SK-N-SH treated with all-trans-retinoic acid at 6 μM for 48 hours (cell line): Measurements from ENCODE around the gene CHST8.

Experiments used
- ATAC-seq: fragments of 200-7000 bp; cut with Tn5 transposase; 3 replicates; pipeline ENCODE4 v1.9.1; 2020; ENCODE audit warnings: mild to moderate bottlenecking, moderate library complexity
- ARNTL ChIP-seq: fragments of 450-650 bp; formaldehyde crosslinking; IDR thresholded peaks from 2 replicates; pipeline ENCODE4 v1.5.0; 2020; ENCODE audit warnings: low read depth, mild to moderate bottlenecking, moderate library complexity, borderline replicate concordance
- BACH2 ChIP-seq: fragments of 250-450 bp; sonication (Bioruptor Pico); IDR thresholded peaks from 2 replicates; pipeline ENCODE4 v1.9.0; 2021; ENCODE audit warnings: mild to moderate bottlenecking, borderline replicate concordance
- CSDC2 ChIP-seq: fragments of 250-450 bp; sonication (Bioruptor Pico); IDR thresholded peaks from 2 replicates; pipeline ENCODE4 v1.5.0; 2020; ENCODE audit warnings: mild to moderate bottlenecking, moderate library complexity
- ESRRG ChIP-seq: fragments of 250-450 bp; sonication (Bioruptor Pico); IDR thresholded peaks from 2 replicates; pipeline ENCODE4 v1.6.1; 2021; ENCODE audit warnings: mild to moderate bottlenecking
- GLIS3 ChIP-seq: fragments of 250-450 bp; sonication (Bioruptor Pico); IDR thresholded peaks from 2 replicates; pipeline ENCODE4 v1.5.0; 2020; ENCODE audit warnings: mild to moderate bottlenecking, moderate library complexity
- ISL1 ChIP-seq: fragments of 250-450 bp; sonication (Bioruptor Pico); IDR thresholded peaks from 2 replicates; pipeline ENCODE4 v2.1.2; 2022; ENCODE audit warnings: mild to moderate bottlenecking, moderate library complexity
- OSR1 ChIP-seq: fragments of 250-450 bp; sonication (Bioruptor Pico); IDR thresholded peaks from 2 replicates; pipeline ENCODE4 v1.8.0; 2022; ENCODE audit warnings: moderate library complexity, mild to moderate bottlenecking, inconsistent platforms
- PPARA ChIP-seq: fragments of 250-450 bp; sonication (Bioruptor Pico); IDR thresholded peaks from 2 replicates; pipeline ENCODE4 v1.5.0; 2020; ENCODE audit warnings: mild to moderate bottlenecking, borderline replicate concordance
- RARB ChIP-seq: fragments of 250-450 bp; sonication (Bioruptor Pico); IDR thresholded peaks from 2 replicates; pipeline ENCODE4 v1.8.0; 2021; ENCODE audit warnings: mild to moderate bottlenecking, moderate library complexity
- SNAI2 ChIP-seq: fragments of 250-450 bp; sonication (Bioruptor Pico); IDR thresholded peaks from 2 replicates; pipeline ENCODE4 v1.5.0; 2020; ENCODE audit warnings: mild to moderate bottlenecking, moderate library complexity
- TCF4 ChIP-seq: fragments of 250-450 bp; sonication (Bioruptor Pico); IDR thresholded peaks from 2 replicates; pipeline ENCODE4 v1.8.0; 2021; ENCODE audit warnings: mild to moderate bottlenecking, moderate library complexity, borderline replicate concordance
- TOX ChIP-seq: fragments of 250-450 bp; sonication (Bioruptor Pico); IDR thresholded peaks from 2 replicates; pipeline ENCODE4 v1.8.0; 2021; ENCODE audit warnings: mild to moderate bottlenecking, moderate library complexity, borderline replicate concordance
- ZC3H10 ChIP-seq: fragments of 250-450 bp; sonication (Bioruptor Pico); IDR thresholded peaks from 2 replicates; pipeline ENCODE4 v1.5.1; 2021; ENCODE audit warnings: mild to moderate bottlenecking, moderate library complexity
- ZFP3 ChIP-seq: fragments of 250-450 bp; sonication (Bioruptor Pico); IDR thresholded peaks from 2 replicates; pipeline ENCODE4 v1.5.0; 2020; ENCODE audit warnings: mild to moderate bottlenecking, moderate library complexity
- ZFP30 ChIP-seq: fragments of 450-650 bp; formaldehyde crosslinking; IDR thresholded peaks from 2 replicates; pipeline ENCODE4 v1.5.0; 2022; ENCODE audit warnings: mild to moderate bottlenecking, moderate library complexity
- ZNF565 ChIP-seq: fragments of 450-650 bp; formaldehyde crosslinking; conservative IDR thresholded peaks from 2 replicates; pipeline ENCODE4 v1.5.0; 2020; ENCODE audit warnings: low read depth, mild to moderate bottlenecking, moderate library complexity
- ZNF70 ChIP-seq: fragments of 450-650 bp; formaldehyde crosslinking; IDR thresholded peaks from 2 replicates; pipeline ENCODE4 v1.5.0; 2020; ENCODE audit warnings: mild to moderate bottlenecking, moderate library complexity
- ZNF8 ChIP-seq: fragments of 450-650 bp; formaldehyde crosslinking; IDR thresholded peaks from 2 replicates; pipeline ENCODE4 v1.5.0; 2020; ENCODE audit warnings: mild to moderate bottlenecking, moderate library complexity
- TF ChIP-seq, protein P1 (sequence below): fragments of 250-450 bp; sonication (Bioruptor Pico); IDR thresholded peaks from 2 replicates; pipeline ENCODE4 v1.5.1; 2021; ENCODE audit warnings: mild to moderate bottlenecking, moderate library complexity
- TF ChIP-seq, protein P2 (sequence below): fragments of 250-450 bp; sonication (Bioruptor Pico); IDR thresholded peaks from 2 replicates; pipeline ENCODE4 v1.5.1; 2020; ENCODE audit warnings: low read depth, mild to moderate bottlenecking, moderate library complexity
- TF ChIP-seq, protein P3 (sequence below): fragments of 250-450 bp; sonication (Bioruptor Pico); IDR thresholded peaks from 2 replicates; pipeline ENCODE4 v1.8.0; 2020; ENCODE audit warnings: mild to moderate bottlenecking, moderate library complexity, borderline replicate concordance

CHST8 gene

DNA sequence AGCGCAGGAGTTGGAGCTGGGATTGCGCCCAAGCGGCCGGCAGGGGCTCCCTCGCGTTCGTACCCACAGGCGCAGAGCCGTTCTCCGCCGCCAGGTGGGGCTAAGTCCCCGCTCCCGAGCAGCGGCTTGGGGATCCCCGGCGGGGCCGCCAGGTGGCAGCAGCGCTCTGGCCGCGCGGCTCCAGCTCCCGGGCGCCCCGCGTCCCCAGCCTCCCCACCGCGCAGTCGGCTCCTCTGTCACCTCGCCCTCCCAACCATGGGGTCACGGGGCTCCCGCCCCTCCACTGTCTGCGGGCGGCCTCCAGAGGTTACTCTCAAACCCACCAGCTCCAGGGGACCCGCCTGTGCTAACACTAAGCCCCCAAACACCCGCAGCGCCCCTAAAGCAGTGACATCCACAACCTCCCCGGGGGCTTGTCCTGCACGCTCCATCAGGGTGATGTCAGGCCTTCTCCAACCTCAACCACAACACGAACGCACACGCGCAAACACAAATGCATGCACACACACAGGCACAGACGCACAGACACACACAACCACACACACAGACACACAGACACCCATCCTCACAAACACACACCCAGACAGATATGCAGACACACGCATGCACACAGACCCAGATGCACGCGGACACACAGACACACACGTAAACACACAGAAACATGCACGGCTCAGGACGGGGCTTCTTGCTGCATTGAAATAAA lies 156.5 kb downstream of the CHST8 start (continued):
- TF ChIP-seq PPARA (CRISPR knock-in tag), result no peak
- TF ChIP-seq, all 23 proteins: peak for 0

DNA sequence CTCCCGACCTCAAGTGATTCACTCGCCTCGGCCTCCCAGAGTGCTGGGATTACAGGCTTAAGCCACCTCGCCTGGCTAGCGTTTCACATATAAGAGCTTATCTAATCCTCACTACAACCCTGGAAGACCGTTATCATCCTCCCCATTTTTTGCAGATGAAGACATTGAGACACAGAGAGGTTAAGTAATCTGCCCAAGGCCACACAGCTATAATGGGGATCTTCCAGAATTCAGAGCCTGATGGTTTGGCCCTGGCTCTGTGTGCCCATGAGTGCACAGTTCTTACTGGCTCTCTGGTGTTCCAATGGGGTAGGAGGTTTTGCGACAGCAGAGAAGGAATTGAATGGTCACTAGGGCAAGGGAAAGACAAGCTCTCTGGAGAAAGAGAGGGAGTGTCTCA lies 158.1 kb downstream of the CHST8 start:
- TF ChIP-seq PPARA (CRISPR knock-in tag), result no peak
- no peak for TF ChIP-seq SNAI2
- no peak for TF ChIP-seq ZFP3 (CRISPR knock-in tag)
- TF ChIP-seq, protein P1, sequence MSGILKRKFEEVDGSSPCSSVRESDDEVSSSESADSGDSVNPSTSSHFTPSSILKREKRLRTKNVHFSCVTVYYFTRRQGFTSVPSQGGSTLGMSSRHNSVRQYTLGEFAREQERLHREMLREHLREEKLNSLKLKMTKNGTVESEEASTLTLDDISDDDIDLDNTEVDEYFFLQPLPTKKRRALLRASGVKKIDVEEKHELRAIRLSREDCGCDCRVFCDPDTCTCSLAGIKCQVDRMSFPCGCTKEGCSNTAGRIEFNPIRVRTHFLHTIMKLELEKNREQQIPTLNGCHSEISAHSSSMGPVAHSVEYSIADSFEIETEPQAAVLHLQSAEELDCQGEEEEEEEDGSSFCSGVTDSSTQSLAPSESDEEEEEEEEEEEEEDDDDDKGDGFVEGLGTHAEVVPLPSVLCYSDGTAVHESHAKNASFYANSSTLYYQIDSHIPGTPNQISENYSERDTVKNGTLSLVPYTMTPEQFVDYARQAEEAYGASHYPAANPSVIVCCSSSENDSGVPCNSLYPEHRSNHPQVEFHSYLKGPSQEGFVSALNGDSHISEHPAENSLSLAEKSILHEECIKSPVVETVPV (CRISPR knock-in tag), result no peak
- TF ChIP-seq ZNF70 (CRISPR knock-in tag), result no peak
- TF ChIP-seq ZC3H10 (CRISPR knock-in tag), result no peak
- TF ChIP-seq TOX (CRISPR knock-in tag), result no peak
- no peak for TF ChIP-seq RARB (CRISPR knock-in tag)
- TF ChIP-seq OSR1 (CRISPR knock-in tag), result no peak
- TF ChIP-seq, all 23 proteins: peak for 0
- ATAC-seq, result no peak

DNA sequence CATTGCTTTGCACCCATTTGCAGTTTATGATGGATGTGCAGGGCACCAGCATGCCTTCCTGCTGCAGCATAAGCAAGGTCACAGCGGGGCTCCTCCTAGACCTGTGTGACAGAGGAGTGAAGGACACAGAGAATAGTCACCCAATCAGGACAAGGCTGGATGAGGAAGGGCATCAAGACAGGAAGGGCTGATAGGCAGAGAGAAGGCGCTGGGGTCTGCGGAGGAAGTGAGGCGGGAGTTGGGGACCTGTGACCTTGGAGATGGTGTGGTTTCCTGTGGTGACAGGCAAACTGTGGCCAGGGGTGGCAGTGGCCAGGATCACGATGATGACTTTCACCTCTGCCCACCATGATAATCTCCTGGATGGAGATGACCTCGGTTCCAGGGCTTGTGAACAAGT lies 158.5 kb downstream of the CHST8 start:
- ATAC-seq, result no peak

DNA sequence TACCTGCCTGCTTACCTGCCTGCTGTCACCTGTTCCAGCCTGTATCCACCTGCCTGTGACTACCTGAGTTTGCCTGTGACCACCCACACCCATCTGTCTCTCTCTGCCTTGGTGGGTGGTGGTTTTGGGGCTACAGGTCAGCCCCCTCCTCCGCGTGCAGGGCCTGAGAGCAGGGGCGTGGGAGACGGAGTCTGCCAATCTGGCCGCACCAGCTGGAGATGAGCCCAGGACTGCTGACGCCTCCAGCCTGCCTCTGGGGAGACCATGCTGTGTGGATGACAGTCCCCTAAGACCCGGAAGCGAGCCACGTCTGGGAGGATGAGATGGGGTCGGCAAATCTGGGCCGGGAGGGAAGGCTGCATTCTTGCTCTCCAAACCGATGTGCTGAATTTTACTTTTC lies 159.0 kb downstream of the CHST8 start:
- no peak for ATAC-seq
- TF ChIP-seq, protein P2, sequence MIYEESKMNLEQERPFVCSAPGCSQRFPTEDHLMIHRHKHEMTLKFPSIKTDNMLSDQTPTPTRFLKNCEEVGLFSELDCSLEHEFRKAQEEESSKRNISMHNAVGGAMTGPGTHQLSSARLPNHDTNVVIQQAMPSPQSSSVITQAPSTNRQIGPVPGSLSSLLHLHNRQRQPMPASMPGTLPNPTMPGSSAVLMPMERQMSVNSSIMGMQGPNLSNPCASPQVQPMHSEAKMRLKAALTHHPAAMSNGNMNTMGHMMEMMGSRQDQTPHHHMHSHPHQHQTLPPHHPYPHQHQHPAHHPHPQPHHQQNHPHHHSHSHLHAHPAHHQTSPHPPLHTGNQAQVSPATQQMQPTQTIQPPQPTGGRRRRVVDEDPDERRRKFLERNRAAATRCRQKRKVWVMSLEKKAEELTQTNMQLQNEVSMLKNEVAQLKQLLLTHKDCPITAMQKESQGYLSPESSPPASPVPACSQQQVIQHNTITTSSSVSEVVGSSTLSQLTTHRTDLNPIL (CRISPR knock-in tag), result no peak
- no peak for TF ChIP-seq TOX (CRISPR knock-in tag)
- TF ChIP-seq PPARA (CRISPR knock-in tag), result no peak
- TF ChIP-seq ZFP30 (CRISPR knock-in tag), result no peak
- no peak for TF ChIP-seq BACH2 (CRISPR knock-in tag)
- TF ChIP-seq, all 23 proteins: peak for 0

More for the DNA sequence above, 158.5 kb downstream of the CHST8 start:
- no peak for TF ChIP-seq ESRRG (CRISPR knock-in tag)
- TF ChIP-seq OSR1 (CRISPR knock-in tag), result no peak
- TF ChIP-seq BACH2 (CRISPR knock-in tag), result no peak
- no peak for TF ChIP-seq ZC3H10 (CRISPR knock-in tag)
- no peak for TF ChIP-seq ARNTL (CRISPR knock-in tag)
- TF ChIP-seq TCF4 (CRISPR knock-in tag), result no peak
- TF ChIP-seq ZFP30 (CRISPR knock-in tag), result no peak
- TF ChIP-seq ZFP3 (CRISPR knock-in tag), result no peak
- no peak for TF ChIP-seq ZNF565 (CRISPR knock-in tag)
- TF ChIP-seq ZNF8, result no peak

DNA sequence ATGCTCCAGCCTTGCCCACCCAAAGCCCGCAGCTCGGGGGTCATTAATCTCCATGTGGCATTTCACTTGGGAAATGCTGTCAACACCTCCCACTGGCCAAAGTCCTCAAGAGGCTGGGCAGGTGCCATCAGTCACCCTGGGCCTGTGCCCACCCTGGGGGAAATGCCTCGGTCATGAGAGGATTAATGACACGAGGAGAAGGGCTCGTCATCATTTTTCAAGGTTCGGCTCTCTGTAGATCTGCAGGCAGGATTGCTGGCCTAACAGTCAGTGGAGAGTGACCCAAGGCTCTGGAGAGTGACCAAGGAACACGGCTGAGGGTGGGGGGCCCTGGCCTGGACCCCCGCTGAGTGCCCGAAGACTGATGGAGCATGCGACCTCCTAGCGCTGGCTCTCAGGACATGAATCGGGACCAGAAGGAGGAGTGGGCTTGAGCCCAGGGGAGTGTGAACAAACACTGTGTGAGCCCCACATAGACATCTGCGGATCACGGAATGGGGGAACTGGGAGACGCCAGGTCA lies 159.7 kb downstream of the CHST8 start:
- no peak for ATAC-seq
- TF ChIP-seq ESRRG (CRISPR knock-in tag) (no peak), ZC3H10 (CRISPR knock-in tag) (no peak), RARB (CRISPR knock-in tag) (no peak), TCF4 (CRISPR knock-in tag) (no peak), ZNF70 (CRISPR knock-in tag) (no peak), ZNF565 (CRISPR knock-in tag) (no peak), GLIS3 (no peak), BACH2 (CRISPR knock-in tag) (no peak), PPARA (CRISPR knock-in tag) (no peak), SNAI2 (no peak), CSDC2 (CRISPR knock-in tag) (no peak), ISL1 (CRISPR knock-in tag) (no peak), ARNTL (CRISPR knock-in tag) (no peak), ZFP3 (CRISPR knock-in tag) (no peak), ZFP30 (CRISPR knock-in tag) (no peak)
- TF ChIP-seq, protein P3, sequence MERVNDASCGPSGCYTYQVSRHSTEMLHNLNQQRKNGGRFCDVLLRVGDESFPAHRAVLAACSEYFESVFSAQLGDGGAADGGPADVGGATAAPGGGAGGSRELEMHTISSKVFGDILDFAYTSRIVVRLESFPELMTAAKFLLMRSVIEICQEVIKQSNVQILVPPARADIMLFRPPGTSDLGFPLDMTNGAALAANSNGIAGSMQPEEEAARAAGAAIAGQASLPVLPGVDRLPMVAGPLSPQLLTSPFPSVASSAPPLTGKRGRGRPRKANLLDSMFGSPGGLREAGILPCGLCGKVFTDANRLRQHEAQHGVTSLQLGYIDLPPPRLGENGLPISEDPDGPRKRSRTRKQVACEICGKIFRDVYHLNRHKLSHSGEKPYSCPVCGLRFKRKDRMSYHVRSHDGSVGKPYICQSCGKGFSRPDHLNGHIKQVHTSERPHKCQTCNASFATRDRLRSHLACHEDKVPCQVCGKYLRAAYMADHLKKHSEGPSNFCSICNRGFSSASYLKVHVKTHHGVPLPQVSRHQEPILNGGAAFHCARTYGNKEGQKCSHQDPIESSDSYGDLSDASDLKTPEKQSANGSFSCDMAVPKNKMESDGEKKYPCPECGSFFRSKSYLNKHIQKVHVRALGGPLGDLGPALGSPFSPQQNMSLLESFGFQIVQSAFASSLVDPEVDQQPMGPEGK (CRISPR knock-in tag), result no peak
